GM18519 (cell line): Measurements from ENCODE around the gene ATP1A4.
"Not testable (repeated sequence)": the region's sequence is repeated elsewhere in the genome, so short reads cannot be mapped to it uniquely, and the experiment has no call there.

Experiments used
- ATAC-seq: cut with Tn5 transposase; IDR thresholded peaks from one replicate; pipeline ENCODE4 v1.9.1; 2021; ENCODE audit warnings: mild to moderate bottlenecking, moderate library complexity; ENCODE audit not compliant: unreplicated experiment, low FRiP score

Gene ATP1A4

GRCh38 chr1:160122978-160123495 lies 28.4 kb upstream of the ATP1A4 start:
- ATAC-seq: no peak

GRCh38 chr1:160123726-160124125 lies 27.7 kb upstream of the ATP1A4 start:
- no peak for ATAC-seq

- ATAC-seq: no peak
Measured at GRCh38 chr1:160124705-160125478, 26.5 kb upstream of the ATP1A4 start.

- no peak for ATAC-seq
Measured at GRCh38 chr1:160125746-160126145, 25.7 kb upstream of the ATP1A4 start.

- not testable (repeated sequence) for ATAC-seq
Measured at GRCh38 chr1:160126342-160126741, 25.1 kb upstream of the ATP1A4 start.

- ATAC-seq: no peak
Measured at GRCh38 chr1:160127381-160127780, 24.0 kb upstream of the ATP1A4 start.

- no peak for ATAC-seq
Measured at GRCh38 chr1:160127865-160128523, 23.4 kb upstream of the ATP1A4 start.

GRCh38 chr1:160128636-160129035 lies 22.8 kb upstream of the ATP1A4 start:
- no peak for ATAC-seq

GRCh38 chr1:160129046-160129445 lies 22.4 kb upstream of the ATP1A4 start:
- no peak for ATAC-seq

GRCh38 chr1:160129558-160129957 lies 21.8 kb upstream of the ATP1A4 start:
- no peak for ATAC-seq

GRCh38 chr1:160129966-160130365 lies 21.4 kb upstream of the ATP1A4 start:
- no peak for ATAC-seq

GRCh38 chr1:160130486-160130885 lies 20.9 kb upstream of the ATP1A4 start:
- no peak for ATAC-seq

- no peak for ATAC-seq
Measured at GRCh38 chr1:160130939-160131338, 20.5 kb upstream of the ATP1A4 start.

- ATAC-seq: no peak
Measured at GRCh38 chr1:160131803-160132565, 19.4 kb upstream of the ATP1A4 start.

GRCh38 chr1:160133990-160134770 lies 17.2 kb upstream of the ATP1A4 start:
- no peak for ATAC-seq

- no peak for ATAC-seq
Measured at GRCh38 chr1:160134791-160135572, 16.4 kb upstream of the ATP1A4 start.

GRCh38 chr1:160136121-160136925 lies 15.1 kb upstream of the ATP1A4 start:
- no peak for ATAC-seq

GRCh38 chr1:160136926-160137200 lies 14.5 kb upstream of the ATP1A4 start:
- ATAC-seq: no peak
